GM19193 (cell line): ENCODE measurements around the gene TESMIN.

Source experiments
- POLR2A ChIP-seq: IDR thresholded peaks from 4 replicates; pipeline ENCODE4 v1.6.1; 2011; ENCODE audit not compliant: insufficient read depth, insufficient read length; ENCODE audit errors: extremely low read depth

TESMIN gene

GRCh38 chr11:68694431-68695297, 56.7 kb downstream of the TESMIN start:
- no peak for TF ChIP-seq POLR2A

- no peak for TF ChIP-seq POLR2A
Measured at GRCh38 chr11:68693484-68693882, 57.8 kb downstream of the TESMIN start.

- no peak for TF ChIP-seq POLR2A
Measured at GRCh38 chr11:68692871-68693483, 58.3 kb downstream of the TESMIN start.

DNA sequence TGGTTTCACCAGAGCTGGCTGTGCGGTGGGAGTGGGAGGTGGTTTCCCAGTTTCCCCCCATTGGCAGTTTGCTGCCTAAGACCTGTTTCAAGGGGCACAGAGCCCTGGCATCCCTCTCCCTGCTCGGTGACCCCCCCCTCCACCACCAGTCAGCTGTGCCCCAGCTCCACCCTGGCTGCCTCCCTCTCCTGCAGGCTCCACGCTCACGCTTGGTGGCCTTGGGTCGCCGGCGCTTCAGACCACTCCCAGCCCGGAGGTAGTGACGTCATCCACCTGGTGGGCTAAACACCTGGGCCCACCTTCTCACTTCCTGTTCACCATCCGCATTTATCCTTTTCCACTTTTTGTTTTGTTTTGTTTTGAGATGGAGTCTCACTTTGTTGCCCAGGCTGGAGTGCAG, 59.2 kb downstream of the TESMIN start:
- TF ChIP-seq POLR2A = no peak

- TF ChIP-seq POLR2A = no peak
Measured at GRCh38 chr11:68691402-68691784, 59.9 kb downstream of the TESMIN start.

GRCh38 chr11:68690671-68691401, 60.5 kb downstream of the TESMIN start:
- TF ChIP-seq POLR2A = no peak

GRCh38 chr11:68689737-68690625, 61.3 kb downstream of the TESMIN start:
- TF ChIP-seq POLR2A = no peak

DNA sequence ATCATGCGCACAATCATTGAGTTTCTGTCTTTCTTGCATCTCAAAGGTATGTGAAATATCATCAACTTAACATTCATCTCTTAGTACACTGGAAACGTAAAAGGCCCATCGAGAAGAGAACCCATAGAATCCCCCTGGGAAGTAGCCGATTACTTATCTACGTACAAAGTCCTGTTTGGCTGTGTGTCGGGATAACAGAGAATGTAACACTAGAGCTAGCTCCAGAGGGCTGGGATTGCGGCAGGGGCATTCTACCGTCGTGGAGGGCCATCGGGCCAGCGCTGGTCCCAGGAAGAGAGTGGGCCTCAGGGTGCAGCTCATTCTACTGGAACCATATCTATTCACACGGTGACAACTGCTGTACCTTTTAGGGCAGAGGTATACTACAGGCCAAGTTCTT, 62.4 kb downstream of the TESMIN start:
- TF ChIP-seq POLR2A = no peak

GRCh38 chr11:68687986-68688385, 63.3 kb downstream of the TESMIN start:
- no peak for TF ChIP-seq POLR2A

GRCh38 chr11:68687311-68687710, 64.0 kb downstream of the TESMIN start:
- no peak for TF ChIP-seq POLR2A

DNA sequence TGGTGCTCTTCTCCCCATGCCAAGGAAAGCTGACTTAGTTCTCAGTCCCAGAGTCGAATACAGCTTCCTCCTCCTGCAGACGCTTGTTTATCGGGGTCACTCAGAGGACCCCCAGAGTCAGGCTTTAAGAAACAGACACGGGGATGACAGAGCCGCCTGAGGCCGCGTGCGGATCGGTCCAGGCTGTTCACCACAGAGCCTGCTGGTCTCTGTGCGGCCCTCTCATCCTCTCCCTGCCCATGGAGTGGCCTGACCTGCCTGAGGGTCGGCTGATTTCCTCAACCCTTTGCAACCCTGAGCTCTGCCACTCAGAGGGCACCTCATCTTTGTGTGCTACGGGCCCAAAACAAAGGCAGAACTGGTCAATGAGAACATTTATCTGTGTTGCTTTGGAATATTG, 64.8 kb downstream of the TESMIN start:
- no peak for TF ChIP-seq POLR2A

GRCh38 chr11:68685656-68686380, 65.5 kb downstream of the TESMIN start:
- TF ChIP-seq POLR2A = no peak

- no peak for TF ChIP-seq POLR2A
Measured at GRCh38 chr11:68684385-68685356, 66.6 kb downstream of the TESMIN start, which contains the start of gene GAL. TSS of gene GAL (plus strand) at chr11:68684544. CDS start at chr11:68684924, 380 bp downstream.
